SK-N-MC (cell line): ENCODE measurements around the gene DDHD1.
"Not testable (repeated sequence)": the region's sequence is repeated elsewhere in the genome, so short reads cannot be mapped to it uniquely, and the experiment has no call there.

ENCODE experiments used
- DNase-seq: peaks from one replicate; pipeline ENCODE4 v3.0.0-alpha.2; 2011; ENCODE audit warnings: low read depth, low spot score
- H3K27ac ChIP-seq: fragments of 200-600 bp; sonication (generic); 2 replicates; pipeline ENCODE4 v1.5.1; 2016; ENCODE audit warnings: mixed run types
- H3K36me3 ChIP-seq: fragments of 200-600 bp; sonication (generic); 2 replicates; pipeline ENCODE4 v1.6.1; 2017; ENCODE audit warnings: antibody characterized with exemption, low read length, mixed read lengths; ENCODE audit not compliant: insufficient read depth
- H3K4me3 ChIP-seq: fragments of 200-600 bp; sonication (generic); 2 replicates; pipeline ENCODE4 v1.5.1; 2016
- H3K9ac ChIP-seq: fragments of 200-600 bp; sonication (generic); 2 replicates; pipeline ENCODE4 v1.8.0; 2017; ENCODE audit warnings: mixed run types, mixed read lengths; ENCODE audit not compliant: insufficient read length
- H3K9me3 ChIP-seq: fragments of 200-600 bp; sonication (generic); 2 replicates; pipeline ENCODE4 v1.6.1; 2017; ENCODE audit warnings: low read depth, mild to moderate bottlenecking, antibody characterized with exemption, low read length, moderate library complexity, mixed read lengths
- EZH2 ChIP-seq: fragments of 200-600 bp; sonication (generic); IDR thresholded peaks from one replicate; pipeline ENCODE4 v1.6.1; 2017; ENCODE audit warnings: antibody characterized with exemption
- FOXP2 ChIP-seq: optimal IDR thresholded peaks from 2 replicates; pipeline ENCODE3; 2011; ENCODE audit warnings: mild to moderate bottlenecking, moderate library complexity; ENCODE audit not compliant: insufficient read depth; ENCODE audit errors: extremely low read length, control extremely low read depth
- POLR2AphosphoS5 ChIP-seq: IDR thresholded peaks from 2 replicates; pipeline ENCODE4 v1.6.1; 2012; ENCODE audit warnings: mild to moderate bottlenecking, low read depth, low read length, borderline replicate concordance

DDHD1 gene

GRCh38 chr14:53152887-53153701, at the start of gene DDHD1:
DDHD1 (minus strand) TSS chr14:53153323; CDS start chr14:53153098, 225 bp downstream.
- peak within 1 kb of the TSS; percentile 51; the same call in 1 of the 2 replicates for H3K27ac ChIP-seq
- peak within 1 kb of the TSS; percentile 77 for H3K9ac ChIP-seq
- no peaks in the 10 kb centered on the region for H3K36me3 ChIP-seq
- no peaks in the 10 kb centered on the region for H3K9me3 ChIP-seq
- no peak for DNase-seq
- H3K4me3 ChIP-seq: peak within 1 kb of the TSS; percentile 96
- TF ChIP-seq FOXP2 (no peak), POLR2AphosphoS5 (peak; percentile 84)

- Histone ChIP-seq H3K27ac (no peak overlapping the region), H3K4me3 (no peak overlapping the region), H3K9ac (no peak overlapping the region), H3K9me3 (no peaks in the 10 kb centered on the region), H3K36me3 (no peaks in the 10 kb centered on the region)
- no peak for DNase-seq
- TF ChIP-seq EZH2 (no peak), FOXP2 (no peak), POLR2AphosphoS5 (no peak)
Observed at GRCh38 chr14:53195949-53196348, 42.8 kb upstream of the DDHD1 start.

GRCh38 chr14:53193193-53193592, 40.1 kb upstream of the DDHD1 start:
- H3K9me3 ChIP-seq: no peaks in the 10 kb centered on the region
- H3K9ac ChIP-seq: no peak overlapping the region
- TF ChIP-seq POLR2AphosphoS5: no peak
- TF ChIP-seq FOXP2: no peak
- TF ChIP-seq EZH2: no peak
- no peak overlapping the region for H3K4me3 ChIP-seq
- no peaks in the 10 kb centered on the region for H3K36me3 ChIP-seq
- no peak overlapping the region for H3K27ac ChIP-seq
- no peak for DNase-seq

- Histone ChIP-seq H3K36me3 (no peaks in the 10 kb centered on the region), H3K9ac (no peak overlapping the region), H3K9me3 (no peaks in the 10 kb centered on the region), H3K27ac (no peak overlapping the region), H3K4me3 (no peak overlapping the region)
- no peak for DNase-seq
- TF ChIP-seq EZH2 (no peak), FOXP2 (no peak), POLR2AphosphoS5 (no peak)
Observed at GRCh38 chr14:53192052-53192760, 39.1 kb upstream of the DDHD1 start.

GRCh38 chr14:53190938-53191337, 37.8 kb upstream of the DDHD1 start:
- no peak overlapping the region for H3K27ac ChIP-seq
- DNase-seq: no peak
- no peak overlapping the region for H3K4me3 ChIP-seq
- TF ChIP-seq FOXP2 (no peak), POLR2AphosphoS5 (no peak), EZH2 (no peak)
- no peaks in the 10 kb centered on the region for H3K9me3 ChIP-seq
- H3K9ac ChIP-seq: no peak overlapping the region
- H3K36me3 ChIP-seq: no peaks in the 10 kb centered on the region

GRCh38 chr14:53187921-53188463, 34.9 kb upstream of the DDHD1 start:
- DNase-seq: no peak
- H3K9ac ChIP-seq: no peak overlapping the region
- H3K4me3 ChIP-seq: no peak overlapping the region
- no peaks in the 10 kb centered on the region for H3K9me3 ChIP-seq
- TF ChIP-seq EZH2 (no peak), POLR2AphosphoS5 (no peak), FOXP2 (no peak)
- H3K36me3 ChIP-seq: no peaks in the 10 kb centered on the region
- no peak overlapping the region for H3K27ac ChIP-seq

- Histone ChIP-seq H3K9ac (no peak overlapping the region), H3K4me3 (no peak overlapping the region), H3K9me3 (no peaks in the 10 kb centered on the region), H3K27ac (no peak overlapping the region), H3K36me3 (no peaks in the 10 kb centered on the region)
- no peak for DNase-seq
- TF ChIP-seq FOXP2 (no peak), POLR2AphosphoS5 (no peak), EZH2 (no peak)
Observed at GRCh38 chr14:53186532-53186931, 33.4 kb upstream of the DDHD1 start.

GRCh38 chr14:53183611-53184010, 30.5 kb upstream of the DDHD1 start:
- Histone ChIP-seq H3K27ac (peak overlapping the region; percentile 48; the same call in 1 of the 2 replicates), H3K4me3 (peak overlapping the region; percentile 59), H3K36me3 (no peaks in the 10 kb centered on the region), H3K9ac (no peak overlapping the region), H3K9me3 (no peaks in the 10 kb centered on the region)
- TF ChIP-seq FOXP2 (no peak), EZH2 (no peak), POLR2AphosphoS5 (no peak)
- peak; percentile 71 for DNase-seq

- H3K36me3 ChIP-seq: no peaks in the 10 kb centered on the region
- no peak overlapping the region for H3K9ac ChIP-seq
- DNase-seq: no peak
- 0 out of 2 replicates have a peak overlapping the region, but pooled peaks have one; percentile 48 for H3K27ac ChIP-seq
- TF ChIP-seq POLR2AphosphoS5: peak; percentile 24; the same call in 1 of the 2 replicates
- no peak for TF ChIP-seq EZH2
- peak overlapping the region; percentile 59 for H3K4me3 ChIP-seq
- H3K9me3 ChIP-seq: no peaks in the 10 kb centered on the region
Observed at GRCh38 chr14:53183056-53183455, 29.9 kb upstream of the DDHD1 start.

GRCh38 chr14:53181463-53182081, 28.4 kb upstream of the DDHD1 start:
- not testable (repeated sequence) for DNase-seq, H3K9me3 ChIP-seq, H3K9ac ChIP-seq, H3K4me3 ChIP-seq, H3K36me3 ChIP-seq, H3K27ac ChIP-seq
